ENCODE data around the gene MPHOSPH9. TPM values are rescaled to one million over a fixed set of nuclear protein-coding genes. Genes with fewer than 3 reads are reported as not detected.
A peak's percentile ranks its signal among the peaks of the same experiment; 100 is the strongest.

The MPHOSPH9 gene
- total RNA-seq, 1 experiment from 2014 or later: 60.5 TPM

DNA sequence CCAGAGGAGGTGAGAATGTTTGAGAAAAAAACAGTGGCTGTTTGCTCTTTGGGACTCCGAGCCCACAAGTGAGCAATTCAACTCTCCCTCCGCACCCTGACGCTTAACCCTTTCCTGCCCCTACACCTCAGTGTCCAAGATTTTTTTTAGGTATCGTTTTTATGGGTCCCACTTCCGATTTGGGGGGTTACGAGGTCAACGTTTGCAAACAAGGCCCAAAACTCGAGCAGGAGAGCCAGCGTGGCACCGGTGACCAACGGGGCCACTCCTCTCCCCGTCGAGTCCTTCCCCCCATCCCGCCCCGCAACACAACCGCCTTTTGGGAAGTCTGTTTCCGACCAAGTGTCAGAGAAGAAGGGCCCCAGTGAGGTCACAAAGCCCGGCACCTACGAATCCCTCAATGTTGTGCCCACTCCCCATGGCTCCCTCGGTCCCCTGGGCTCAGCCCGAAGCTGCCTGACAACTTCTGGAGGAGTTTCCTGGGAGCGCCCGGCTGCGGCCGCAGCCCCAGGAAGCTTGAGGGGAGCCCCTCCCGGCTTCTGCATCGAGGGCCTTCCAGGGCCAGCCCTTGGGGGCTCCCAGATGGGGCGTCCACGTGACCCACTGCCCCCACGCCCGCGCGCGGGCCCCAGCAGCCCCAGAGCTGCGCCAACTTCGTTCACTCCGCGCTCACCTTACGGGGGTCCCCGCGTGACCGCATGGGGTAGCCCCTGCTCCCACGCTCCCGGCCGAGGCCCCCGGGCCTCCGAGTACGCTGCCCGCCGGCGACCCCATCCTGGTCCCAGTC, 37.5 kb upstream of the MPHOSPH9 start:
- WGBS (ENCODE audit: extremely low coverage, insufficient read length, low lambda C conversion rate): no CpG with 5 or more reads among the region's 51 CpGs
- H3K9me3 Mint-ChIP-seq: peaks cover 0 to 3% of the 10 kb centered on the region in 2 experiments; a peak in 2 of 5 replicates
- peak overlapping the region; percentile 76 for H3K18ac ChIP-seq (ENCODE audit: insufficient read length, low read depth, low read length)
- no peak overlapping the region for H2BK5ac ChIP-seq (ENCODE audit: insufficient read length, low read length)
- peaks cover 34 to 35% of the 10 kb centered on the region in 2 experiments for H3K4me1 Mint-ChIP-seq
- no peaks in the 10 kb centered on the region for H3K27me3 ChIP-seq (ENCODE audit: insufficient read depth, low read length)
- H3K9me3 ChIP-seq (ENCODE audit: control insufficient read depth, low read depth, low read length): no peaks in the 10 kb centered on the region
- TF ChIP-seq CTCF (conservative IDR thresholded peaks at IDR 0.05): no peak
- H2AK5ac ChIP-seq (ENCODE audit: insufficient read length, low read length): no peak overlapping the region
- H2BK15ac ChIP-seq (ENCODE audit: low read depth, low read length): no peak overlapping the region
- no peak overlapping the region for H2BK20ac ChIP-seq (ENCODE audit: low read depth, low read length, poor library complexity, severe bottlenecking)
- H3K27me3 Mint-ChIP-seq (ENCODE audit: low read depth): no peaks in the 10 kb centered on the region
- no peak for DNase-seq
- peak overlapping the region; percentile 89 for H3K9ac ChIP-seq (ENCODE audit: extremely low read depth, insufficient read length, low read length)
- peak overlapping the region; percentile 91 to 96 for H3K4me3 Mint-ChIP-seq
- H2BK12ac ChIP-seq (ENCODE audit: insufficient read length, low read depth, low read length): no peak overlapping the region
- peaks cover 8 to 37% (median 27%) of the 10 kb centered on the region in 3 experiments for H3K36me3 Mint-ChIP-seq (ENCODE audit: insufficient read depth in 1 of 3, low read depth in 3 of 3)
- no peak overlapping the region for H3K56ac ChIP-seq (ENCODE audit: insufficient read length, low read depth, low read length)
- no peaks in the 10 kb centered on the region for H3K79me1 ChIP-seq (ENCODE audit: insufficient read depth, low read depth, low read length, poor library complexity, severe bottlenecking)
- no peak overlapping the region for H3K23ac ChIP-seq (ENCODE audit: insufficient read length, low read depth, low read length)
- no peak overlapping the region for H4K8ac ChIP-seq (replicated peaks; ENCODE audit: insufficient read length, low read depth, low read length)
- no peak overlapping the region for H4K5ac ChIP-seq (ENCODE audit: insufficient read length, low read depth, low read length)
- no peak overlapping the region for H3K27ac ChIP-seq (ENCODE audit: insufficient read length, low read depth, low read length)
- H3K23me2 ChIP-seq (ENCODE audit: insufficient read length, low read depth, low read length, poor library complexity, severe bottlenecking): peaks cover 14% of the 10 kb centered on the region
- H4K91ac ChIP-seq (ENCODE audit: insufficient read length, low read depth, low read length): no peak overlapping the region
- no peak overlapping the region for H3K4ac ChIP-seq (ENCODE audit: low read depth, low read length)
- H3K4me2 ChIP-seq (ENCODE audit: insufficient read depth, insufficient read length, low read length): peak overlapping the region; percentile 61
- peak overlapping the region; percentile 77 for H3K14ac ChIP-seq (ENCODE audit: insufficient read depth, low read length)
- no peak overlapping the region for H2BK120ac ChIP-seq (ENCODE audit: low read depth, low read length, poor library complexity, severe bottlenecking)
- no peak overlapping the region for H2AFZ ChIP-seq (ENCODE audit: low read length)
- H3K27ac Mint-ChIP-seq: peak overlapping the region; percentile 95 to 96 (median 96)
- peaks cover 22% of the 10 kb centered on the region; the same call in 1 of the 2 replicates for H3K79me2 ChIP-seq (ENCODE audit: insufficient read depth, low read length)
- peaks cover 3% of the 10 kb centered on the region; the same call in 1 of the 2 replicates for H3K4me1 ChIP-seq (ENCODE audit: insufficient read depth, low read length)
- no peak overlapping the region for H3T11ph ChIP-seq (ENCODE audit: low read length)
- no peaks in the 10 kb centered on the region for H4K20me1 ChIP-seq (ENCODE audit: control insufficient read depth, insufficient read depth, insufficient read length)
